Measurements from ENCODE around the gene BTN2A1. TPM values are rescaled to one million over a fixed set of nuclear protein-coding genes. Genes with fewer than 3 reads are reported as not detected.

Gene BTN2A1
- total and polyA plus RNA-seq, 10 of the 15 experiments (the other 5 are each of a cell fraction or from before 2014, with no cell fraction given) = 8.2 to 28.0 (median 15.8) TPM

DNA sequence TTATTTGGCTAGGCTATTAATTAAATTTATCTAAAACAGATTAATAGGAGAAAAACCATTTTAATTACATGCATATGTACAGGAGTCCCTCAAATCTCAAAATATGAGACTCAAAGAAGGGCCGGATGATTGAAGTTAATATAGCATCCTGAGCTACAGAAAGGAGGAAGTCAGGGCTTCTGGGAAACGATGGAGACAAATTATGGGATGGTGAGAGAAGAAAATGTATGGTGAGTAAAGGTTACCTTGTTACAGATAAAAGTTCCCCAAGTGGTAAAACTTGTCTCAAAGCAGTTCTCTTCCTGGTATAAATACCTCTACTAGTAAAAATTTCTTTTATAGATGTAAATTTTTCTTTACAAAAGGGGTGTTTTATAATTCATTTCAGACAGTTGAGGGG lies 26.4 kb downstream of the BTN2A1 start (continued):
- TF ChIP-seq, protein P1, sequence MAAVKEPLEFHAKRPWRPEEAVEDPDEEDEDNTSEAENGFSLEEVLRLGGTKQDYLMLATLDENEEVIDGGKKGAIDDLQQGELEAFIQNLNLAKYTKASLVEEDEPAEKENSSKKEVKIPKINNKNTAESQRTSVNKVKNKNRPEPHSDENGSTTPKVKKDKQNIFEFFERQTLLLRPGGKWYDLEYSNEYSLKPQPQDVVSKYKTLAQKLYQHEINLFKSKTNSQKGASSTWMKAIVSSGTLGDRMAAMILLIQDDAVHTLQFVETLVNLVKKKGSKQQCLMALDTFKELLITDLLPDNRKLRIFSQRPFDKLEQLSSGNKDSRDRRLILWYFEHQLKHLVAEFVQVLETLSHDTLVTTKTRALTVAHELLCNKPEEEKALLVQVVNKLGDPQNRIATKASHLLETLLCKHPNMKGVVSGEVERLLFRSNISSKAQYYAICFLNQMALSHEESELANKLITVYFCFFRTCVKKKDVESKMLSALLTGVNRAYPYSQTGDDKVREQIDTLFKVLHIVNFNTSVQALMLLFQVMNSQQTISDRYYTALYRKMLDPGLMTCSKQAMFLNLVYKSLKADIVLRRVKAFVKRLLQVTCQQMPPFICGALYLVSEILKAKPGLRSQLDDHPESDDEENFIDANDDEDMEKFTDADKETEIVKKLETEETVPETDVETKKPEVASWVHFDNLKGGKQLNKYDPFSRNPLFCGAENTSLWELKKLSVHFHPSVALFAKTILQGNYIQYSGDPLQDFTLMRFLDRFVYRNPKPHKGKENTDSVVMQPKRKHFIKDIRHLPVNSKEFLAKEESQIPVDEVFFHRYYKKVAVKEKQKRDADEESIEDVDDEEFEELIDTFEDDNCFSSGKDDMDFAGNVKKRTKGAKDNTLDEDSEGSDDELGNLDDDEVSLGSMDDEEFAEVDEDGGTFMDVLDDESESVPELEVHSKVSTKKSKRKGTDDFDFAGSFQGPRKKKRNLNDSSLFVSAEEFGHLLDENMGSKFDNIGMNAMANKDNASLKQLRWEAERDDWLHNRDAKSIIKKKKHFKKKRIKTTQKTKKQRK (IDR thresholded peaks at IDR 0.05; ENCODE audit: low read depth, low read length) = no peak
- no peak for TF ChIP-seq ZBTB40 (IDR thresholded peaks at IDR 0.05; ENCODE audit: borderline replicate concordance)

DNA sequence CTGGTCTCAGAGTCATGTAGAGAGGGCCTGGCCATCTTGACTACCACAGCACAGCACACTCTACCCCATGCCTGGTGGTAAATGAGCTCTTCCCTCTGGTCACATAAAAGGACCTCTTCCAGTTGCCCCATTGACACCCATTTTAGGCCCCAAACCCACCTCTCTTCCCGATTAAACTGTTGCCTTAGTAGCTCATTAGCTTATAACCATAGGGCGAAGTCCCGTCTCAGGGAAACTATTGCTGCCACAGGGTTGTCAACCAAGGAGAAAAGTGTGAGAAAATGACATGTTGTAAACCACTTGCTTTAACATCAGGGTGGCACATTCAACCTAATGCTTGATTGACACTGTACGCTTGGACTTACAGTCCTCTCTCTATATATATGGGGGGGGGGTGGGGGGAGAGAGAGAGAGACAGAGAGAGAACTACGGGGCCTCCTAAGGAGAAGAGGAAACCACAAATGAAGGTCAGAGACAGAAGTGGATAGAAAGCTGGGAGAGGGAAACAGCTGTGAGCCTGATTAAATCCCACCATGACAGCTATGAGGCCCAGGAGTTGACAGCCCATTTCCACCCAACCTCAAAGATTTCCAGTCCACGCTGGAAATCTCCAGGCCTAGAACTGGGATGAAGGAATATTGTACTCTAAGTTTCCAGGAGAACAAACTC lies 27.5 kb downstream of the BTN2A1 start:
- no peak overlapping the region for H3K4me3 ChIP-seq
- WGBS (ENCODE audit: insufficient coverage, insufficient replicate concordance, low lambda C conversion rate, missing lambda C conversion rate) = 70% methylated on average over 6 of the region's 6 CpGs
- ChIA-PET RAD21 (ENCODE audit: unreplicated experiment) (interaction anchor here (0.6 kb wide), 1 partner anchor 13 kb away, joined by 3 read pairs; no protein-coding TSS in a partner anchor), POLR2A (interaction anchor here (0.8 to 1.4 kb wide), 4 partner anchors 11 to 20 kb away, joined by 3 read pairs; no protein-coding TSS in a partner anchor), CTCF (no interaction called here), SMC1A (ENCODE audit: uncharacterized antibody, unreplicated experiment) (interaction anchor here (0.6 to 2.1 kb wide), 7 partner anchors 9 to 1230 kb away, joined by 3 to 7 read pairs (median 3); no protein-coding TSS in a partner anchor)
- H3K79me2 ChIP-seq (ENCODE audit: control insufficient read depth, insufficient read depth, low read length) = no peaks in the 10 kb centered on the region
- H3K9ac ChIP-seq (ENCODE audit: control insufficient read depth, insufficient read depth, low read length) = no peak overlapping the region
- no peaks in the 10 kb centered on the region for H3K36me3 ChIP-seq (ENCODE audit: control insufficient read depth in 2 of 2, insufficient read depth in 2 of 2, low read length in 1 of 2)
- TF ChIP-seq, protein P2, sequence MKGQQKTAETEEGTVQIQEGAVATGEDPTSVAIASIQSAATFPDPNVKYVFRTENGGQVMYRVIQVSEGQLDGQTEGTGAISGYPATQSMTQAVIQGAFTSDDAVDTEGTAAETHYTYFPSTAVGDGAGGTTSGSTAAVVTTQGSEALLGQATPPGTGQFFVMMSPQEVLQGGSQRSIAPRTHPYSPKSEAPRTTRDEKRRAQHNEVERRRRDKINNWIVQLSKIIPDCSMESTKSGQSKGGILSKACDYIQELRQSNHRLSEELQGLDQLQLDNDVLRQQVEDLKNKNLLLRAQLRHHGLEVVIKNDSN (IDR thresholded peaks at IDR 0.05; ENCODE audit: borderline replicate concordance, extremely low read length, insufficient read depth, low read depth, low read length) = no peak
- TF ChIP-seq ZNF384 (IDR thresholded peaks at IDR 0.05; ENCODE audit: borderline replicate concordance, low read depth, low read length) = no peak
- TF ChIP-seq NR2C1 (IDR thresholded peaks at IDR 0.05) = no peak
- TF ChIP-seq ZNF592 (IDR thresholded peaks at IDR 0.05) = no peak
- no peak overlapping the region for H3K27ac ChIP-seq (ENCODE audit: control insufficient read depth, insufficient read depth)
- DNase-seq (ENCODE audit: low read depth, low spot score) (no peak), FAIRE-seq (no peak), ATAC-seq (no peak)
- in situ Hi-C loops (cut with MboI) = no loop called here
- no peaks in the 10 kb centered on the region for H4K20me1 ChIP-seq (ENCODE audit: control insufficient read depth, insufficient read depth)
- intact Hi-C loops (cut with micrococcal nuclease; ENCODE audit: unreplicated experiment) = no loop called here
- no peaks in the 10 kb centered on the region for H3K4me1 ChIP-seq (ENCODE audit: control insufficient read depth, insufficient read depth, low read length)
- H3K4me2 ChIP-seq (ENCODE audit: control insufficient read depth, insufficient read depth) = no peak overlapping the region
- H3K27me3 ChIP-seq (replicated peaks in 1 of 2; ENCODE audit: control insufficient read depth in 2 of 2, insufficient read depth in 2 of 2, low read length in 1 of 2) = no peaks in the 10 kb centered on the region
- H3K9me3 ChIP-seq (replicated peaks; ENCODE audit: control insufficient read depth, insufficient read depth, low read length) = no peaks in the 10 kb centered on the region; the same call in 2 of the 3 replicates
- no TSS peak for BruUV-seq (replicated peaks)
- no peak overlapping the region for H2AFZ ChIP-seq (ENCODE audit: control insufficient read depth, low read depth, low read length)

All from GM12878 (cell line).